ENCODE measurements around the gene PEAR1. TPM values are rescaled to one million over a fixed set of nuclear protein-coding genes. Genes with fewer than 3 reads are reported as not detected.

PEAR1 gene
- total and polyA plus RNA-seq, 2 of the 8 experiments (the other 6 are each of a cell fraction or from before 2014, with no cell fraction given), result 0.63 to 0.71 TPM

DNA sequence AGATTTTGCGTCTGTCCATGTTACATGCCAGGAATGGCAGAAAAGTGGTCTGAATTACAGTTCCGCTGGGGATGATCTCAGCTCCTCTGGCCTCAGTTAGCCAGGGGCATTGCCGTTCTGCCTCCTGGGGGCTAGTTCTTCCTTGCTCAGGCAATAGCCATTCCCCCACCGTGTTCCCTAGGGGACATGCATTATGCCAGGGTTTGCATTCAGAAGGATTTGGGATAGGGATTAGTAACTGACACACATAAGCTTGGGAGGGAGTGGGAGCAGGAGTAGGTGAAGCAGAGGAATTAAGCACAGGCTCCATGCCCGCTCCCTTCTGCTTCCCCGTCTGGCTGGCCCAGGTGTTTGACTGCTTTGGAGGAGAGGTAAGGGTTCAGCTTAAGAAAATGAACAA lies 39.6 kb downstream of the PEAR1 start (continued):
- no peak for TF ChIP-seq HDAC6 (IDR thresholded peaks at IDR 0.05; ENCODE audit: low read depth, low read length)
- TF ChIP-seq RBBP5 (IDR thresholded peaks at IDR 0.05; ENCODE audit: borderline replicate concordance, low read depth, low read length), result no peak
- TF ChIP-seq ZNF274 (IDR thresholded peaks at IDR 0.05; ENCODE audit: borderline replicate concordance, extremely low read depth, low read length), result no peak
- TF ChIP-seq CTBP2 (IDR thresholded peaks at IDR 0.05; ENCODE audit: borderline replicate concordance, insufficient read depth, insufficient read length, low read length), result no peak
- TF ChIP-seq YY1 (IDR thresholded peaks at IDR 0.05; ENCODE audit: low read depth, low read length), result no peak
- no peak for TF ChIP-seq CEBPB (IDR thresholded peaks at IDR 0.05; ENCODE audit: low read depth, low read length)
- TF ChIP-seq ASH2L (IDR thresholded peaks at IDR 0.05; ENCODE audit: low read length), result no peak
